GM15510 (cell line): Measurements from ENCODE around the gene CCDC141.

Experiments used
- POLR2A ChIP-seq: IDR thresholded peaks from 3 replicates; pipeline ENCODE4 v1.6.1; 2011; ENCODE audit warnings: borderline replicate concordance; ENCODE audit not compliant: insufficient read length; ENCODE audit errors: extremely low read depth

CCDC141 gene

GRCh38 chr2:179057737-179058136, 7.8 kb upstream of the CCDC141 start:
- no peak for TF ChIP-seq POLR2A

GRCh38 chr2:179051250-179051649, 1.3 kb upstream of the CCDC141 start:
- no peak for TF ChIP-seq POLR2A

- TF ChIP-seq POLR2A, result no peak
These were observed 818 bp upstream of the CCDC141 start for GRCh38 chr2:179050755-179051154.

- TF ChIP-seq POLR2A, result no peak
These were observed 763 bp downstream of the CCDC141 start for GRCh38 chr2:179049203-179049545.

- no peak for TF ChIP-seq POLR2A
These were observed 1.8 kb downstream of the CCDC141 start for GRCh38 chr2:179048099-179048498.

- no peak for TF ChIP-seq POLR2A
These were observed 5.4 kb downstream of the CCDC141 start for GRCh38 chr2:179044500-179044899.

GRCh38 chr2:179037807-179038206, 12.1 kb downstream of the CCDC141 start:
- TF ChIP-seq POLR2A, result no peak

GRCh38 chr2:179036353-179036905, 13.5 kb downstream of the CCDC141 start:
- no peak for TF ChIP-seq POLR2A

- TF ChIP-seq POLR2A, result no peak
These were observed 18.1 kb downstream of the CCDC141 start for GRCh38 chr2:179031731-179032408.

- no peak for TF ChIP-seq POLR2A
These were observed 25.5 kb downstream of the CCDC141 start for GRCh38 chr2:179024445-179024844.

GRCh38 chr2:179022685-179023084, 27.3 kb downstream of the CCDC141 start:
- TF ChIP-seq POLR2A, result no peak

- no peak for TF ChIP-seq POLR2A
These were observed 28.7 kb downstream of the CCDC141 start for GRCh38 chr2:179021258-179021657.

- TF ChIP-seq POLR2A, result no peak
These were observed 29.7 kb downstream of the CCDC141 start for GRCh38 chr2:179020156-179020750.

- TF ChIP-seq POLR2A, result no peak
These were observed 30.7 kb downstream of the CCDC141 start for GRCh38 chr2:179019260-179019659.

GRCh38 chr2:179017773-179018357, 32.1 kb downstream of the CCDC141 start:
- TF ChIP-seq POLR2A, result no peak

GRCh38 chr2:179005976-179006375, 44.0 kb downstream of the CCDC141 start:
- no peak for TF ChIP-seq POLR2A
